Neural cell (in vitro differentiated cells): ENCODE data around the gene APOC4. TPM values are rescaled to one million over a fixed set of nuclear protein-coding genes. Genes with fewer than 3 reads are reported as not detected.
"Not testable (repeated sequence)": the region's sequence is repeated elsewhere in the genome, so short reads cannot be mapped to it uniquely, and the experiment has no call there.

Experiments
- H2AFZ ChIP-seq: fragments of 200-600, 300-800 bp; sonication (generic), shearing (Covaris generic); 2 replicates; pipeline ENCODE4 v1.6.0; 2014; ENCODE audit warnings: low read depth, mild to moderate bottlenecking, antibody characterized with exemption, low read length, moderate library complexity
- H3F3A ChIP-seq: fragments of 200-600 bp; shearing (Covaris generic); 2 replicates; pipeline ENCODE4 v1.6.1; 2016; ENCODE audit warnings: mild to moderate bottlenecking, moderate library complexity, mixed read lengths, antibody characterized with exemption, low read length; ENCODE audit not compliant: insufficient read depth, poor library complexity, severe bottlenecking
- H3K27ac ChIP-seq: fragments of 200-600, 300-800 bp; sonication (generic), shearing (Covaris generic); 2 replicates; pipeline ENCODE4 v1.5.1; 2014; ENCODE audit warnings: mild to moderate bottlenecking, low read length, moderate library complexity
- H3K27me3 ChIP-seq: fragments of 300-800, 200-600 bp; sonication (generic), shearing (Covaris generic); 2 replicates; pipeline ENCODE4 v1.6.0; 2014; ENCODE audit warnings: mild to moderate bottlenecking, low read depth, low read length, moderate library complexity; ENCODE audit not compliant: insufficient read depth
- H3K36me3 ChIP-seq: fragments of 300-800, 200-600 bp; sonication (generic), shearing (Covaris generic); 2 replicates; pipeline ENCODE4 v1.5.1; 2014; ENCODE audit warnings: mild to moderate bottlenecking, antibody characterized with exemption, low read length, moderate library complexity; ENCODE audit not compliant: insufficient read depth
- H3K4me2 ChIP-seq: fragments of 300-800, 200-600 bp; sonication (generic), shearing (Covaris generic); 2 replicates; pipeline ENCODE4 v1.6.0; 2014; ENCODE audit warnings: mild to moderate bottlenecking, low read length
- H3K4me3 ChIP-seq: fragments of 300-800, 200-600 bp; sonication (generic), shearing (Covaris generic); 2 replicates; pipeline ENCODE4 v1.5.1; 2014; ENCODE audit warnings: mild to moderate bottlenecking, low read length, moderate library complexity
- H3K79me2 ChIP-seq: fragments of 200-600 bp; shearing (Covaris generic); replicated peaks from 2 replicates; pipeline ENCODE4 v1.6.0; 2014; ENCODE audit warnings: mild to moderate bottlenecking, low read length, moderate library complexity; ENCODE audit not compliant: insufficient read depth
- H3K9ac ChIP-seq: fragments of 300-800, 200-600 bp; sonication (generic), shearing (Covaris generic); 2 replicates; pipeline ENCODE4 v1.6.1; 2016; ENCODE audit warnings: mild to moderate bottlenecking, low read length, mixed read lengths
- H3K9me2 ChIP-seq: fragments of 200-600 bp; shearing (Covaris generic); 2 replicates; pipeline ENCODE4 v1.6.1; 2016; ENCODE audit warnings: mild to moderate bottlenecking, low read length, mixed read lengths; ENCODE audit not compliant: insufficient read depth
- H3K9me3 ChIP-seq: fragments of 200-600, 300-800 bp; sonication (generic), shearing (Covaris generic); 2 replicates; pipeline ENCODE4 v1.6.1; 2016; ENCODE audit warnings: mild to moderate bottlenecking, mixed run types, low read length, moderate library complexity, mixed read lengths
- H4K20me1 ChIP-seq: fragments of 200-600 bp; shearing (Covaris generic); 2 replicates; pipeline ENCODE4 v1.6.1; 2016; ENCODE audit warnings: mild to moderate bottlenecking, mixed run types; ENCODE audit not compliant: insufficient read depth
- EP300 ChIP-seq: fragments of 450-650 bp; conservative IDR thresholded peaks from 2 replicates; pipeline ENCODE4 v1.6.1; 2014; ENCODE audit warnings: antibody characterized with exemption, mild to moderate bottlenecking, moderate library complexity; ENCODE audit not compliant: poor library complexity, severe bottlenecking
- EZH2 ChIP-seq: fragments of 200-600, 300-800 bp; shearing (Covaris generic), sonication (generic); IDR thresholded peaks from 2 replicates; pipeline ENCODE4 v1.6.1; 2014; ENCODE audit warnings: antibody characterized with exemption, low read length, borderline replicate concordance, mild to moderate bottlenecking; ENCODE audit not compliant: insufficient read depth, poor library complexity, severe bottlenecking
- MXI1 ChIP-seq: fragments of 450-650 bp; conservative IDR thresholded peaks from 2 replicates; pipeline ENCODE4 v1.6.1; 2014; ENCODE audit warnings: antibody characterized with exemption, mild to moderate bottlenecking; ENCODE audit not compliant: poor library complexity, severe bottlenecking
- POLR2AphosphoS5 ChIP-seq: IDR thresholded peaks from 2 replicates; pipeline ENCODE4 v1.6.1; 2012
- RAD21 ChIP-seq: fragments of 450-650 bp; conservative IDR thresholded peaks from 2 replicates; pipeline ENCODE4 v1.6.1; 2014; ENCODE audit warnings: antibody characterized with exemption, mild to moderate bottlenecking, moderate library complexity
- SMC3 ChIP-seq: fragments of 450-650 bp; conservative IDR thresholded peaks from 2 replicates; pipeline ENCODE4 v1.6.1; 2014; ENCODE audit warnings: antibody characterized with exemption, mild to moderate bottlenecking, moderate library complexity; ENCODE audit not compliant: poor library complexity
- TAF1 ChIP-seq: IDR thresholded peaks from 2 replicates; pipeline ENCODE4 v1.6.1; 2012; ENCODE audit warnings: low read depth
- polyA plus RNA-seq: library from polyadenylated mRNA; depleted of rRNA; stranded (reverse); fragments of >200 nt; gene quantifications from 2 replicates; pipeline ENCODE4 v1.2.3, GENCODE V29; 2014
- TF ChIP-seq, protein P1 (sequence below): IDR thresholded peaks from 2 replicates; pipeline ENCODE4 v1.6.1; 2012; ENCODE audit warnings: borderline replicate concordance
- TF ChIP-seq, protein P2 (sequence below): fragments of 450-650 bp; IDR thresholded peaks from 2 replicates; pipeline ENCODE4 v1.5.1; 2014; ENCODE audit warnings: antibody characterized with exemption, mild to moderate bottlenecking, moderate library complexity; ENCODE audit not compliant: poor library complexity, severe bottlenecking

APOC4 gene
- polyA plus RNA-seq, 1 donor from 2014 or later, result not detected

DNA sequence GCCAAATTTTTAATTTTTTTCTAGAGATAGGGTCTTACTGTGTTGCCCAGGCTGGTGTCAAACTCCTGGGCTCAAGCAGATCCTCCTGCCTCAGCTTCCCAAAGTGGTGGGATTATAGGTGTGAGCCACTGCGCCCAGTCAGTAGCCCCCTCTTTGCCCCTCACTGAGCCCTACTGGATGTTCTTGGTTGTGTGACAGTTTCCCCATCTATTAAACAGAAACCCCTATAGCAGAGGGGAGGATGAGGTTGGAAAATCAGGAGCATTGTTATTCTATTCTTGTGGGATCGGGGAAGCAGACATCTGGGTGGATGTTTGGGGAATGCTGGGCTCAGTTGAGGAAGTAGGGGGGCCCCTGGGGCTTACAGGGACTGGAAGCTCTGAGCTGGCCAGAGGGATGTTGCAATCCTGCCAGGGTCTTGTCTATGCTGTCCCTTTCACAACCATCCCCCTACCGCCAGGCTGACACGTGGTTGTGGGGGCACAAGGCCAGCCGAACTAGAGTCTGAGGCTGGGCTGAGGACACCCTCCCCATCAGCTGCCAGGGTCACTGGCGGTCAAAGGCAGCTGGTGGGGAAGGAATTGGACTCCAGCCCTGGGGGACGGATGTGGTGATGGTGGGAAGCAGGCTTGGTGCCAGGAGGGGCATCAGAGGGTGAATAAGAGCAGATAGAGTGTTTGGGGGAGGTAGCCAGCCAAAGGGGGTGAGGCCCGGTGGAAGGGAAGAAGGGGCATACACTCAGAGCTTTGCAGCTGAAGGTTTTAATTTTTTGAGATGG lies 16.7 kb upstream of the APOC4 start:
- H4K20me1 ChIP-seq, result no peaks in the 10 kb centered on the region
- no peaks in the 10 kb centered on the region for H3K9me3 ChIP-seq
- H3K27ac ChIP-seq, result no peak overlapping the region
- H3K9ac ChIP-seq, result no peak overlapping the region
- no peak overlapping the region for H2AFZ ChIP-seq
- H3K9me2 ChIP-seq, result no peaks in the 10 kb centered on the region
- H3K27me3 ChIP-seq, result no peaks in the 10 kb centered on the region
- no peaks in the 10 kb centered on the region for H3F3A ChIP-seq
- TF ChIP-seq EP300 (no peak), MXI1 (no peak), SMC3 (no peak), EZH2 (no peak), TAF1 (no peak), RAD21 (no peak), POLR2AphosphoS5 (no peak)
- TF ChIP-seq, protein P1, sequence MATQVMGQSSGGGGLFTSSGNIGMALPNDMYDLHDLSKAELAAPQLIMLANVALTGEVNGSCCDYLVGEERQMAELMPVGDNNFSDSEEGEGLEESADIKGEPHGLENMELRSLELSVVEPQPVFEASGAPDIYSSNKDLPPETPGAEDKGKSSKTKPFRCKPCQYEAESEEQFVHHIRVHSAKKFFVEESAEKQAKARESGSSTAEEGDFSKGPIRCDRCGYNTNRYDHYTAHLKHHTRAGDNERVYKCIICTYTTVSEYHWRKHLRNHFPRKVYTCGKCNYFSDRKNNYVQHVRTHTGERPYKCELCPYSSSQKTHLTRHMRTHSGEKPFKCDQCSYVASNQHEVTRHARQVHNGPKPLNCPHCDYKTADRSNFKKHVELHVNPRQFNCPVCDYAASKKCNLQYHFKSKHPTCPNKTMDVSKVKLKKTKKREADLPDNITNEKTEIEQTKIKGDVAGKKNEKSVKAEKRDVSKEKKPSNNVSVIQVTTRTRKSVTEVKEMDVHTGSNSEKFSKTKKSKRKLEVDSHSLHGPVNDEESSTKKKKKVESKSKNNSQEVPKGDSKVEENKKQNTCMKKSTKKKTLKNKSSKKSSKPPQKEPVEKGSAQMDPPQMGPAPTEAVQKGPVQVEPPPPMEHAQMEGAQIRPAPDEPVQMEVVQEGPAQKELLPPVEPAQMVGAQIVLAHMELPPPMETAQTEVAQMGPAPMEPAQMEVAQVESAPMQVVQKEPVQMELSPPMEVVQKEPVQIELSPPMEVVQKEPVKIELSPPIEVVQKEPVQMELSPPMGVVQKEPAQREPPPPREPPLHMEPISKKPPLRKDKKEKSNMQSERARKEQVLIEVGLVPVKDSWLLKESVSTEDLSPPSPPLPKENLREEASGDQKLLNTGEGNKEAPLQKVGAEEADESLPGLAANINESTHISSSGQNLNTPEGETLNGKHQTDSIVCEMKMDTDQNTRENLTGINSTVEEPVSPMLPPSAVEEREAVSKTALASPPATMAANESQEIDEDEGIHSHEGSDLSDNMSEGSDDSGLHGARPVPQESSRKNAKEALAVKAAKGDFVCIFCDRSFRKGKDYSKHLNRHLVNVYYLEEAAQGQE, result no peak
- TF ChIP-seq, protein P2, sequence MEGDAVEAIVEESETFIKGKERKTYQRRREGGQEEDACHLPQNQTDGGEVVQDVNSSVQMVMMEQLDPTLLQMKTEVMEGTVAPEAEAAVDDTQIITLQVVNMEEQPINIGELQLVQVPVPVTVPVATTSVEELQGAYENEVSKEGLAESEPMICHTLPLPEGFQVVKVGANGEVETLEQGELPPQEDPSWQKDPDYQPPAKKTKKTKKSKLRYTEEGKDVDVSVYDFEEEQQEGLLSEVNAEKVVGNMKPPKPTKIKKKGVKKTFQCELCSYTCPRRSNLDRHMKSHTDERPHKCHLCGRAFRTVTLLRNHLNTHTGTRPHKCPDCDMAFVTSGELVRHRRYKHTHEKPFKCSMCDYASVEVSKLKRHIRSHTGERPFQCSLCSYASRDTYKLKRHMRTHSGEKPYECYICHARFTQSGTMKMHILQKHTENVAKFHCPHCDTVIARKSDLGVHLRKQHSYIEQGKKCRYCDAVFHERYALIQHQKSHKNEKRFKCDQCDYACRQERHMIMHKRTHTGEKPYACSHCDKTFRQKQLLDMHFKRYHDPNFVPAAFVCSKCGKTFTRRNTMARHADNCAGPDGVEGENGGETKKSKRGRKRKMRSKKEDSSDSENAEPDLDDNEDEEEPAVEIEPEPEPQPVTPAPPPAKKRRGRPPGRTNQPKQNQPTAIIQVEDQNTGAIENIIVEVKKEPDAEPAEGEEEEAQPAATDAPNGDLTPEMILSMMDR, result no peak
- H3K4me3 ChIP-seq, result no peak overlapping the region
- no peak overlapping the region for H3K4me2 ChIP-seq
- H3K36me3 ChIP-seq, result no peaks in the 10 kb centered on the region
- H3K79me2 ChIP-seq, result no peaks in the 10 kb centered on the region

DNA sequence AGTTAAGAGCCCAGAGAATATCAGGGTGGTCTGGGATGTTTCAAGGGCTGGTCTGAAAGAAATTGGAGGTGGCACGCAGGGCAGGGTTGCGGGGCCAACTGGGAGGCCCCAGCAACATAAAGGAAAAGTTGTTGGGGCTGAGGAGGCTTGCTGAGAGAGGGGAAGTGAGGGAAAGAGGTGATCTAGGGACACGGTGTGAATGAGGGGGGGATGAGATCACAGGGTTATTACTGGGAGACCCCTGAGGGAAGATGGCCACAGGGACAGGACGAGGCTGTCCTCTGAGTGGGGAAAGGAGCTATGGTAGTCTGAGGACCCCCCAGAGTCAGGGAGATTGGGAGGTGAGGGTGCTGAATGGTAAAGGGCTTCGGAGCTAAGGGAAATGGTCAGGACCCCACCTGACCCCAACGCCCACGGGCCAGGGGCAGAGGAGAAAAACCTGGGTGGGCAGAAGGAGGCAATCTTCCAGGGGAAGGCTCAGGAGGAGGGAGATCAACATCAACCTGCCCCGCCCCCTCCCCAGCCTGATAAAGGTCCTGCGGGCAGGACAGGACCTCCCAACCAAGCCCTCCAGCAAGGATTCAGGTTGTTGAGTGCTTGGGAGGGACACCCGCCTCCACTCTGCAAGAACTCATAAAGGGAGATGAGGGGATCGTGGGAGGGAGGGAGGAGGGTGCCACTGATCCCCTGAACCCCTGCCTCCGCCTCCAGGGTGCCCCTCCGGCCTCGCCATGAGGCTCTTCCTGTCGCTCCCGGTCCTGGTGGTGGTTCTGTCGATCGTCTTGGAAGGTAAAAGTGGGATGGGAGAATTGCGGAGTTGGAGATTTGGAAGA lies 15.6 kb upstream of the APOC4 start:
- H2AFZ ChIP-seq, H3K4me2 ChIP-seq, H3F3A ChIP-seq: not testable (repeated sequence)

More for the DNA sequence above, 15.6 kb upstream of the APOC4 start:
- H3K27me3 ChIP-seq, H4K20me1 ChIP-seq, H3K36me3 ChIP-seq, H3K4me3 ChIP-seq, H3K9me2 ChIP-seq, H3K9me3 ChIP-seq, H3K9ac ChIP-seq, H3K27ac ChIP-seq, H3K79me2 ChIP-seq: not testable (repeated sequence)
